GM19467 (cell line): ENCODE data around the gene PLAGL2.

Experiments
- ATAC-seq: cut with Tn5 transposase; IDR thresholded peaks from one replicate; pipeline ENCODE4 v1.9.1; 2021; ENCODE audit warnings: mild to moderate bottlenecking, moderate library complexity; ENCODE audit not compliant: unreplicated experiment

The PLAGL2 gene

DNA sequence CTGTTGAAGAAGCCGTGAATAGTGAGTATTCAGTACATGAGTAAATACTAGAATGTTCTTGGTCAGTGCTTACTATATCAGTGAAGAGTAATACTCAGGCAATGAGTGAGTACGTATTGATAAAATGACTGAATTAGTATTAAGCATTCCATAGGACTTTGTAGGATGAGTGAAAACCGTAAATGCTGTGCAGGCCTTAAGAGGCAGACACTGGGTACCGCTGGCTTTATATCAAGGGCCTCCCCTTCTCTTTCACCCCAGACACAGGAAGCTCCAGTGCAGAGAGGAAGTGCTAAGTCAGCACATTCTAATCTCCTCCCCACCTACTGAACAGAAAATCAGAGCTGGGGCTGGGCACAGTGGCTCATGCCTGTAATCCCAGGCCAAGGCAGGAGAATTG, 24.3 kb upstream of the PLAGL2 start:
- no peak for ATAC-seq

DNA sequence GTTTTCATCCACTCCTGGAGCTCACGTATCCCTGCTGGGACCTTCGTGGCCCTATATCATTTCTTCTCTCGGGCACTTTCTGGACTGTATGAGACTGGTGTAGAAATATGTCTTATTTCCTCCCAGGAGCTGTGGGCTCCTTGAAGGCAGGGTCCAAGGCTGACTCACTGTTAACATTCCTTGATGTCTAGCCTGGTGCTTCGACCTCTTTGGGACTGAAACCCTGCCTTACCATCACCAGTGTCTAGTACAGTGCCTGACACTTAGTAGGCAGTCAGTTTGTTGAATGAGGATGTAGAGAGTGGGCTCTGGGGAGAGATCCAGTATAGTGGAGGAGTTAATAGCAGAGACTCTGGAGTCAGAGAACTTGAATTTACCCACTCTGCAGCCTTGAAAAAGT, 23.7 kb upstream of the PLAGL2 start:
- ATAC-seq: no peak

DNA sequence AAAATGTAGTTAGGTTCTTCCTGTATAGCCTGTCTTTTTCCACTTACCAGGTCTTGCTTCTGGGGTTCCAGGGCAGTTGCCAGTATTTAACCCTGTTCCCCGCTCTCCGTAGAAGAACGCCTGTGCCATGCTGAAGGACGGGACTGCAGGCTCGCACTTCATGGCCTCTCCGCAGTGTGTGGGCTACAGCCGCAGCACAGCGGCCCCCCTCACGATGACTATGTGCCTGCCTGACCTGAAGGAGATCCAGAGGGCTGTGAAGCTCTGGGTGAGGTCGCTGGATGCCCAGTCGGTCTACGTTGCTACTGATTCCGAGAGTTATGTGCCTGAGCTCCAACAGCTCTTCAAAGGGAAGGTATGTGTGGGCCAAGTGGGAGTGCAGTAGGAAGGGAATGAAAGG, 23.2 kb upstream of the PLAGL2 start:
- ATAC-seq: no peak

DNA sequence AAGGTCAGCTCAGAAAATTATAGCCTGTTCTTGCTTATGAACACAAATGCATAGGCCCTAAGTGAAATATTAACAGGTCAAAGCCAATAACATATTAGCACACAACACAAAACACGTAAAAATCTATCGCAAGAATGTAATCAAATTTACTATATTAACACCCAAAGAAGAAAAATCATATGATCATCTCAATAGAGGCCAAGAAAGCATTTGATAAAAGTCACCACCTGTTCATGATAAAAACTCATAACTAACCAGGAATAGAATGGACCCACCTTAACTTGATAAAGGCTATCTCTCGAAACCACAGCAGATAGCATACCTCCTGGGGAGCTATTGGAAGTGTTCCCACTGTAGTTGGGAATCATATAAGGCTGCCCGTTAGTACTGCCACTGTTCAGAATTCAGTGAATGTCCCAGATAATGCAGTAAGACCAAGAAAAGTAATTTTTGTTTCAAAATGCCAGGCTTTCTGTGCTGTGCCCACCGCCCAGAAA, 21.8 kb upstream of the PLAGL2 start:
- no peak for ATAC-seq

DNA sequence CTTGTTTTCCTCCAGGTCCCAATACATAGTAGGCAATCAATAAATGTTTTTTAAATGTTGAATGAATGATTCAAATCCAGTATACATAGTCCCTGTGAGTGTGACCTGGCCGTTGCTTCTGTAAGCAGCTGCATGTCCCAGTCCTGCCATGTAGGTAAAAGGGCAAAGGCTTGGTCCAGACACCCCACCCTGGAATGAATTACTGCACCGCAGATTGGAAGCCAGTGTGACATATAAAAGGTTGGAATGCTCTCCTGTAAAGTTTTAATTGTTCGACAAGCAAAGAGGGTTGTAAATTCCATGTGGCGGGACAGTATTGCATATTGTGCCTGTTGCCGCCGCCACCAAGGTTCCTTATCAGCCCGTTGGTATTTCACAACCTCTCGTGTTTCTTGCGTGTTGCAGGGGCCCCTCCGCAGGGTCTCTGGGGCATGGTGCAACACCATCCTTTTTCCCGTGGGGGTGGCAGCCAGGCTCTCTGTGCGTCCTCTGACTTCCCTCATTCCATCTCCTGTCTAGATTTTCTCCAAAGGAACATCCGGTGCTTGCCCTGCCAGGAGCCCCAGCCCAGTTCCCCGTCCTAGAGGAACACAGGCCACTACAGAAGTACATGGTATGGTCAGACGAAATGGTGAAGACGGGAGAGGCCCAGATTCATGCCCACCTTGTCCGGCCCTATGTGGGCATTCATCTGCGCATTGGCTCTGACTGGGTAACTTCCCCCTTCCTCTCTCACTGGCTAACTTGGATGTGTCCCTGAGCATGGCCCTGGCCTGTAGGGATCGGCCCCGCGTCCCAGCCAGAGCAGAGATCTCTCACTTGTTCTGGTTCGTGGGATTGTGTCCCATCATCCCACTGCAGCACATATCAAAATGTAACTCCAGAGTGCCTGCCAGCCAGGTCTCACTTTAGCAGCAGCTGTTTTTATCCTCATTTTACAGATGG, 20.5 kb upstream of the PLAGL2 start:
- ATAC-seq: no peak

DNA sequence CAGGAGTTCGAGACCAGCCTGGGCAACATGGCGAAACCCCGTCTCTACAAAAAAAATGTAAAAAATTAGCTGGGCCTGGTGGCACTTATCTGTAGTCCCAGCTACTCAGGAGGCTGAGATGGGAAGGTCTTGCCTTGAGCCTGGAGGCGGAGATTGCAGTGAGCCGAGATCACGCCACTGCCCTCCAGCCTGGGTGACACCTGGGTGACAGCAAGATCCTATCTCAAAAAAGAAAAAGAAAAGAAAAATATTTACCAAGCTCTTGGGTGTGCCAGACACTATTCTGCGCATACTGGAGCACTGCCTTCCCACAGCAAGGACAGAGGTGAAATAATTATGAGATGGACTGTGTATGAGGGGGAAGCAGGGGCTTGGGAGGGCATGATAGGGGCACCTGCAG, 19.8 kb upstream of the PLAGL2 start:
- no peak for ATAC-seq

DNA sequence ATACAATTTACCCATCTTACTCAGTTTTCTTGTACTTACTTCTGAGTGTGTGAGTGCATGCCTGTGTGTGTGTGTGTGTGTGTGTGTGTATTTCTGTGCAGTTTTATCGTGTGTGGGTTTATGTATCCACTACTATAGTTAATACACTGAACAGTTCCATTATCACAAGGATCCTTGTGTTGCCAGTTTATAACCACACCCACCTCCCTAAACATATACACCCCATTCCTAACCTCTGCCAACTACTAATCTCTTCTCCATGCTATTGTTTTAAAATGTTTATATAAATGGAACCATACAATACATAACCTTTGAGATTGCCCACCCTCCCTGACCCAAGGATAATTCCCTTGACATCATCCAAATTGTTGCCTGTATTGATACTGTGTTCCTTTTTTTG, 18.8 kb upstream of the PLAGL2 start:
- ATAC-seq: no peak

DNA sequence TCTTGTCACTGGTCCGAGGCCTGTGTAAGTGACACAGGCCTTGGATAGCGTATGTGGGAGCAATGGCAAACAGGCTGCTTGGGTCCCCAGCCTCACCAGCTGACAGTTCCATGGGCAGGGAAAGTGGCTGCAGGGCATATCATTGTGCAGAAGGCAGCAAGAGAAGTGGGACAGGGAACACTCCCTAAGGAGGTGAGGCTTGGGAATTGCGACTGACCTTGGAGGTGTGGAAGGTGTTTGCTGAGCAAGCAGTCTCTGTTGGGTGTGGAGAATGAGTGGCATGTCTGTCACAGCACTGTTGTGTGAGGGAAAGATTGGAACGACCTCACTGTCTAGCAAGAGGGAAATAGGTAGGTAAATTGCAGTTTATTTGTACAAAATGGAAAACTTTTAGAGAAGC, 16.9 kb upstream of the PLAGL2 start:
- ATAC-seq: no peak

DNA sequence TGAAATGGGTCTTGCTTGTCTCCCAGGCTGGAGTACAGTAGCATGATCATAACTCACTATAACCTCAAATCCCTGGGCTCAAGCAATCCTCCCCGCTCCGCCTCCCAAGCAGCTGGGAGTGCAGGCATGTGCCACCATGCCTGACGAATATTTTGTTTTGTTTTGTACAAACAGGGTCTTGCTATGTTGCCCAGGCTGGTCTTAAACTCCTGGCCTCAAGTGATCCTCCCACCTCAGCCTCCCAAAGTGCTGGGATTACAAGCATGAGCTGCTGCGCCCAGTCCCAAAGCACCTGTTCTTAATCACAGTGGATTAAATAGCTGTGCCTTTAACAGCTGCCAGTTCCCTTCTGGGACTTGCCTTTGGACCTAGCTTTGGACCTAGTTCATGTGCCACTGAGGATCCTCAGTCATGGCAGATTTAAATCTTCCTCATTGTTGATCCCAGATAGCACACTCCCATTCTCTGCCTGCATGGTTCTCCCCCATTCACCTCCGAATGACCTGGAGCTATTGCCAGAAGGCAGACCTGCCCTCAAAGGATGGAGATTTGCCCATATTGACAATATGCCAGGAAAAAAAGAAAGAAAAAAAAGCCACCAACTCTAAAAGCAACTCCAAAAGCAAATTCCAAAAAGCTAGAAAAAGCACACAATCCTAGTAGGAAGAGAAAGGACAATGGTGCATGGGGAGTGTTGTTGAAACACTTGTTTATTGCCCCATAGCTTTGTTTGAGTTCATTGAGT, 10.8 kb upstream of the PLAGL2 start:
- no peak for ATAC-seq

DNA sequence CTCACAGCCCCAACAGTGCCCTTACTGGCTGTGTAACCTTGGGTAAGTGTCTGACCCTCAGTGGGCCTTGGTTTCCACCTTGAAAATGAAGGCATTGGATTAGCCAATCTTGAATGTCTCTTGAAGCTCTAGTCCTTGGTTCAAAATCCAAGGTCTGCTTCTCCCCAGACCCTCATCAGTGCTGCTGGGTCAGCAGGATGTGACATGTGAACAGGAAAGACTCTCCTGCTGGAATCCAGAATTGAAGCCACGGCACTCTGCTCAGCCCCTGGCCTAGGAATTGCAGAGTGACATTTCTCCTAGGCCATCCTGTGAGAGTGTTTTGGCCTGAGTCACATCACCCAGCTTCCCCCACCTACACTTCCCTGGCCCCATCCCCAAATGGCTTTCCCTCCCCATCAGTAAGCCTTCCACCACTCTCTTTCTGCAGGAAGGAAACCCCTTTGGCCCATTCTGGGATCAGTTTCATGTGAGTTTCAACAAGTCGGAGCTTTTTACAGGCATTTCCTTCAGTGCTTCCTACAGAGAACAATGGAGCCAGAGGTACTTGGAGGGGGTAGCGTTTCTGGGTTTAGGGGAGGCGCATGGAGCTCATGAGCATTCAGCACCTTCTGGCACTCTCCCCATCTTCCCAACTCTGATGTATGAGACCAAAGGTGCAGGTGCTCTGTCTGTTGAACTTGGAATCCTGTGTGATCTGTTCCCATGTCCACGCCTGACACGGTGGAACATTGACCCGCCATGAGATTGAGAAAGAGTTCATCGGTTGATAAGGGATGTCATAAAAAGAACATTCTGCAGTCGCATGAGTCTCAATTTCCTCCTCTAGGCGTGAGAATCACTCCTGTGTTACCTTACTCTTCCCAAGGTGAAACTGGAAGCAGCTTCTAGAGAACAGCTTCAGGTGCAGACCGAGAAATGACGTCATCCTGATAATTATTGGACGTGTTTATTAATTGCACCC, 8.9 kb upstream of the PLAGL2 start:
- ATAC-seq: no peak

DNA sequence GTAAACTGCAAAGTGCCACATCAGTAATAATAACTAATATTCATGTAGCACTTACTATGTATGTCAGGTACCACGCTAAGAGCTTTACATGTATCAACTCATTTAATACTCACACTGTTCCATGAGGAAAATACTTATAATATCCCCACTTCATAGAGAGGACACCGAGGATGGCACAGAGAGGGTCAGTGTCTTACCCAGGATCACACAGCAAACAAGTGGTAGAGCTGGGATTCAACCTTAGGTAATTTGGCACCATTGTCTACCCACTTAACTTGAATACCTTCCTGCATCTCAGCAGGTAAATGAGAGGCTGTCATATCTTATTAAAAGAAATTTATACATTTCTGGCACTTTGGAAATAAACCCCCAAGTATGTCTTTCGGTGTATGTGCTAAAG, 8.2 kb upstream of the PLAGL2 start:
- ATAC-seq: no peak

DNA sequence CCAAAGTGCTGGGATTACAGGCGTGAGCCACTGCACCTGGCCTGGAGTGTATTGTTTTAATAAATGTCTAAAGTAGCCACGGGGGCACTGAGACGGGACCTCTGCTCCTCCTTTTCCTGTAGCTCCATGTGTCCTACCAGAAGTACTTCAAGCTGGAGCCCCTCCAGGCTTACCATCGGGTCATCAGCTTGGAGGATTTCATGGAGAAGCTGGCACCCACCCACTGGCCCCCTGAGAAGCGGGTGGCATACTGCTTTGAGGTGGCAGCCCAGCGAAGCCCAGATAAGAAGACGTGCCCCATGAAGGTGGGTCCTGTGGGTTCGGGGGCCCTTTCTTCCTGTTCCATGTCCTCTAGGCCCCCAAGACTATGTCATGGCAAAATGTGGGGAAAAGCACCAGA, 7.6 kb upstream of the PLAGL2 start:
- ATAC-seq: no peak

DNA sequence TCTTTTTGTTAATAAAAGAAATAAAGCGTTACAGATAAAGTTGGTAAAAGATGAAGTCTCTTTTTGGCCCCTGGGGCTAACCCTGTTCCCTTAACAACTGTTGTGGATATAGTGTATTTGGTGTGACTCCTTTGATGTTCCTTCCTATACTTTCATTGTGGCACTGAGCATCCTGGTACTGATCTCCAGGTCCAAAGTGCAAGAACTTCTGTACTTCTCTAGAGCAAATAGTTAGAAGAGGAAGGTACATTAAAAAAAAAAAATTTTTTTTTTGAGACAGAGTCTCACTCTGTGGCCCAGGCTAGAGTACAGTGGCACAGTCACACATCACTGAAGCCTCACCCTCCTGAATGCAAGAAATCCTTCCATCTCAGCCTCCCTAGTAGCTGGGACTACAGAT, 6.3 kb upstream of the PLAGL2 start:
- ATAC-seq: no peak

DNA sequence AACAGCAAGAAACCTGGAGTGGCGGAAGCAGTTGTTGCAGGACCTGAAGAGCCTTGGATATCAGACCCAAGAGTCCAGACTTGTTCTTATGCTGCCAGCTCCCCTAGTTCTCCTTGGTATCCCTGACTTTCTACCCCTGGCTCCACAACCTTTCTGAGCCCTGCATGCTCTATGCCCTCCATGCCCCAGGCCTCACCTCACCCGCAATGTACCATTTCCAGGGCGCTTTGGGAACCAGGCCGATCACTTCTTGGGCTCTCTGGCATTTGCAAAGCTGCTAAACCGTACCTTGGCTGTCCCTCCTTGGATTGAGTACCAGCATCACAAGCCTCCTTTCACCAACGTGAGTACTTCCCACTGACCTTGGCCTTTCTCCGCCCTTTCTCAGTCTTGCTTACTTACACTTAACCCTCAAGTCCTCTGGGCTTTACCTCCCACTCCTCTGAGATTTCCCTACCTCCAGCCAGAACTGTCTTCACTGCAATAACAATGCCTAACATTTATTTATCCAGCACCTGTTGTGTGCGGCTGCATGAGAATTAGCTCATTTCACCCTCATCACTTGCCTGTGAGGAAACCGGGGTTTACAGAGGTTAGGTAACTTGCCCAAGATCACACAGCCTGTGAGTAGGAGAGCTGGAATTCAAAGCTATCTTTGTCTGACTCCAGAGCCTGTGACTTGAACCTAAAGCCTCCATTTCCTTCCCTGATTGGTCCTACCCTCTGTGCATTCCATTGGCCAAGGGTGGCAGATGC, 2.5 kb upstream of the PLAGL2 start:
- no peak for ATAC-seq

DNA sequence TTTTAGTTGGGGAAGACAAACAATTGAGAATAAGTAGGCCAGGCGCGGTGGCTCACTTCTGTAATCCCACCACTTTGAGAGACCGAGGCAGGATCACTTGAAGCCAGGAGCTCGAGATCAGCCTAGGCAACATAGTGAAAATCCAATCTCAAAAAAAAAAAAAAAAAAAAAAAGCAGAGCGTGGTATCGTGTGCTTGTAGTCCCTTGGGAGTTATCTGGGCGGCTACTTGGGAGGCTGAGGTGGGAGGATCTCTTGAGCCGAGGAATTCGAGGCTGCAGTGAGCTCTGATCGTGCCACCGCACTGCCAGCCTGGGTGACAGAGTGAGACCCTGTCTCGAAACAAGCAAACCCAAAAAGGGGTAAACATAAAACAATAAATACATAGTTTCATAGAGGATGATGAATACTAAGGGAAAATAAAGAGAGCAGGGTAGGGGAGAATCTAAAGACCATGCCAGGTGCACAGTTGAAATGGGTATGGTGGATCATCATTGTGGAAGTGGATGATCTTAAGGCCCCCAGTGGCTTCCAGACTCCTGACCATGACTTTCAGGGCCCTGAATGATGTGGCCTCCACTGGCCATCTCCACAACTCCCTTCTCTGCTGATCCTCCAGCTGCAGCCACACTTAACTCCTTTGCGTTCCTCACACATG, 1.1 kb upstream of the PLAGL2 start:
- no peak for ATAC-seq

DNA sequence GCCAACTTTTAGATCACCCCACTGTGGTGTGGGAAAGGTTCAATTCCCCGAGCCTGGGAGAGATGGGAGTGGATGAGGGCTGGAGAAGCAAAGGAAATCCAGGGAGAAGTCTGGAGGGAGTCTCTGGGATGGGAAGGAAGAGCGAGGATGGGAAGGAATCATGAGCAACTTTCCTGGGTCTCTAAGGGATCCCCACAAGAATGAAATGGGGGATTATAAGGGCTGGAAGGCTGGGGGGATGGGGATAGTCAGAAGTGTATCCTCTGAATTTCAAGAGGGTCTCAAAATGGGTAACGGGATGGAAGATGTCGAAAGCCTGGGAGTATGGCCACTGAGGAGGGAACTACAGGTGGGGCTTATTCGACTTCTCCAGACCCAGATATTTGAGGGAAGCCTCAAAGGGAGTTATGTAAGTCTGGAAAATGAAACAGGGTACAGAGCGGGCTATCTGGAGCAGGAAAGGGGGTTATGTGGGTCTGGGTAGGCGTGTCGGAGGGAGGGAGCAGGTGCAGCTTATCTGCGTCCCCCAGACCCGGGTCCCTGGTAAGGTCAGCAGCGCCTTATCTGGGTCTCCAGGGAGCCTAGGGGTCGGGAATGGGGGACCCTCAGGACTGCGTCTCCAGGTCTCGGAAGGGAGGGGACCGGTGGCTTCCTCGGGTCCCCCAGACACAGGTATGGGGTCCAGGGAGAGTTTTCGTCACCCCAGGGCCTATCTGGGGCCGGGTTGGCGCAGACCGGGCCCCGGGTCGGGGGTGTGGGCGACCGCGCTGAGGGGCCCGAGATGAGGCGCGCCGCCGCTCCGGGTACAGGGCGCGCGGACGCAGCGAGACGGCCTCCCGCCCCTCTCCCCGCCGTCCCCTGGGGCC, 550 bp downstream of the PLAGL2 start:
- peak; percentile 35 for ATAC-seq

DNA sequence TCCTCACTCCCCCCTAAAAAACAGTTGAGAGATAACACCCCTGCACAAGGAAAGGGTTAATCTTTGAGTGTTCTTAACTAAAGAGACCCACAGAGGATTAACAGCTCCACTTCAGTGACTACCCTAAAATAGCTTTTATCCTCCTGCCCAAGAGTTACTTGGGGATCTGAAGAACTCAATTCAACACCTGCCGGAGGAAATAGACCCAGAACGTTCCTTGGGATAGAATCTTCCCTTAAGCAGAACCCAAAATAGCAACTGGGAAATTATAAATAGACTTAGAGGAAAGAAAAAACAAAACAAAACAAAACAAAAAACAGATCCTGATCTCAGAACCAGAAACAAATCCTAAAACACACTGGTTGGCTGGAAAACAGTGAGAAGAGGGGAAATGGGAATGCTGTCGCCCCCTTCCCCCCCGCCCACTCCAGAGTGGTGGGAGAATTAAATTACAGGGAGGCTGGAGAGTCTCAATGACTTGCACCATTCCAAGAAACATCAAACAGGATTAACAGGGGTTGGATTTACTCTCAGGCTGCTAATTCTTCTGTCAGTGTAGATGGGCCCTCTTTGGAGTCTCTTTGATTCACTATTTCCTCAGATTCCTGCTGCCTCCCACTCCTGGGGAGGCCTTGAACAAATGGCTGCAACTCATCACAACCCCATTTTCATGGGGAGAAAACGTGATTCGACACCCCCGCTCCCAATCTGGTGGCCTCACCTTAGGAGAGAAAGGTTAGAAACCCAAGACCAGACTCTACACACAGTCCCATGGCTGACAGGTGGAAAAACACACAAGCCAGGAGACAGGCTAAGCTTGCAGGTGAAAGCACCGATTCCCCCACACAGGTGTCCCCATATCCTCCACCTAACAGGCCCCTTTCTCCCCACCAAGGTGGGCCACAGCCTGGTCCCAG, 1.4 kb downstream of the PLAGL2 start:
- no peak for ATAC-seq
